ENCODE results near the gene CDH5. TPM values are rescaled to one million over a fixed set of nuclear protein-coding genes. Genes with fewer than 3 reads are reported as not detected.
A peak's percentile ranks its signal among the peaks of the same experiment; 100 is the strongest.

Gene CDH5
- total and polyA plus RNA-seq, 4 donors = 5.5 to 21.9 (median 17.5) TPM

GRCh38 chr16:66359811-66360608, 6.5 kb upstream of the CDH5 start:
- H3K4me1 ChIP-seq (ENCODE audit: control insufficient read depth in 4 of 4, insufficient read depth in 4 of 4, low read length in 3 of 4) = peaks cover 0 to 10% (median 0%) of the 10 kb centered on the region in 4 donors
- no peaks in the 10 kb centered on the region for H3K36me3 ChIP-seq (ENCODE audit: control insufficient read depth in 4 of 4, insufficient read depth in 3 of 4, low read depth in 1 of 4, low read length in 3 of 4)
- DNase-seq (ENCODE audit: low spot score) = no peak
- TF ChIP-seq SP1 (IDR thresholded peaks at IDR 0.05) = peak; percentile 32
- no peak for TF ChIP-seq HNF4A (conservative IDR thresholded peaks at IDR 0.05)
- TF ChIP-seq FOXA2 (IDR thresholded peaks at IDR 0.05) = no peak
- no peak for TF ChIP-seq MAX (IDR thresholded peaks at IDR 0.05)
- peak; percentile 93 for TF ChIP-seq NR2F2 (IDR thresholded peaks at IDR 0.05)
- H3K9ac ChIP-seq (ENCODE audit: low read depth in 1 of 2, low read length in 2 of 2) = no peak overlapping the region
- peaks cover 0 to 12% (median 0%) of the 10 kb centered on the region in 4 donors for H3K27me3 ChIP-seq (ENCODE audit: control insufficient read depth in 4 of 4, insufficient read depth in 4 of 4, low read length in 3 of 4)
- H3K27ac ChIP-seq (ENCODE audit: low read depth in 1 of 2, low read length in 2 of 2) = peak overlapping the region; percentile 32 to 42
- no peaks in the 10 kb centered on the region for H3K9me3 ChIP-seq (ENCODE audit: control insufficient read depth in 4 of 4, low read length in 3 of 4)
- 74% methylated on average over 12 of the region's 12 CpGs for WGBS
- H3K4me3 ChIP-seq (ENCODE audit: low read depth in 1 of 3, low read length in 3 of 3) = no peak overlapping the region

GRCh38 chr16:66360624-66361324, 5.7 kb upstream of the CDH5 start:
- H3K4me1 ChIP-seq (ENCODE audit: control insufficient read depth in 4 of 4, insufficient read depth in 4 of 4, low read length in 3 of 4) = peaks cover 0 to 10% (median 0%) of the 10 kb centered on the region in 4 donors
- peaks cover 0 to 12% (median 0%) of the 10 kb centered on the region in 4 donors for H3K27me3 ChIP-seq (ENCODE audit: control insufficient read depth in 4 of 4, insufficient read depth in 4 of 4, low read length in 3 of 4)
- H3K27ac ChIP-seq (ENCODE audit: low read depth in 1 of 2, low read length in 2 of 2) = no peak overlapping the region

More at GRCh38 chr16:66360624-66361324, 5.7 kb upstream of the CDH5 start:
- DNase-seq (ENCODE audit: low spot score) = no peak
- no peak for TF ChIP-seq GABPA (IDR thresholded peaks at IDR 0.05 in 1 of 2, conservative IDR thresholded peaks at IDR 0.05 in 1 of 2)
- no peak for TF ChIP-seq RXRA (IDR thresholded peaks at IDR 0.05)
- TF ChIP-seq SP1 (IDR thresholded peaks at IDR 0.05) = peak; percentile 21
- TF ChIP-seq ATF3 (IDR thresholded peaks at IDR 0.05) = no peak
- no peak for TF ChIP-seq FOXA2 (IDR thresholded peaks at IDR 0.05)
- no peak for TF ChIP-seq RAD21 (IDR thresholded peaks at IDR 0.05)
- no peak for TF ChIP-seq TAF1 (conservative IDR thresholded peaks at IDR 0.05)
- no peak for TF ChIP-seq REST (IDR thresholded peaks at IDR 0.05)
- no peak for TF ChIP-seq HNF4A (conservative IDR thresholded peaks at IDR 0.05)
- TF ChIP-seq YY1 (IDR thresholded peaks at IDR 0.05) = no peak
- no peak for TF ChIP-seq MAX (IDR thresholded peaks at IDR 0.05)
- TF ChIP-seq FOXA1 (IDR thresholded peaks at IDR 0.05) = no peak
- TF ChIP-seq NR2F2 (IDR thresholded peaks at IDR 0.05) = peak; percentile 16
- TF ChIP-seq EGR1 (IDR thresholded peaks at IDR 0.05; ENCODE audit: low read depth in 2 of 2) = no peak
- no peak for TF ChIP-seq ZBTB33 (IDR thresholded peaks at IDR 0.05)
- no peak for TF ChIP-seq HNF4G (IDR thresholded peaks at IDR 0.05)
- 67% methylated on average over 12 of the region's 12 CpGs for WGBS
- Histone ChIP-seq H3K4me3 (ENCODE audit: low read depth in 1 of 3, low read length in 3 of 3) (no peak overlapping the region), H3K36me3 (ENCODE audit: control insufficient read depth in 4 of 4, insufficient read depth in 3 of 4, low read depth in 1 of 4, low read length in 3 of 4) (no peaks in the 10 kb centered on the region), H3K9ac (ENCODE audit: low read depth in 1 of 2, low read length in 2 of 2) (no peak overlapping the region), H3K9me3 (ENCODE audit: control insufficient read depth in 4 of 4, low read length in 3 of 4) (no peaks in the 10 kb centered on the region)
